GM12892 (cell line): ENCODE measurements around the gene VASH2.

Source experiments
- DNase-seq: peaks from one replicate; pipeline ENCODE4 v3.0.0; 2011; ENCODE audit not compliant: insufficient read length
- FAIRE-seq: peaks from 2 replicates; lab custom pipeline; 2011; peaks lifted over from hg19 to GRCh38; lab: Jason Lieb, UNC
- POLR2A ChIP-seq: IDR thresholded peaks from 2 replicates; pipeline ENCODE4 v1.6.1; 2011; ENCODE audit warnings: low read depth, low read length, control low read depth
- POLR2AphosphoS5 ChIP-seq: IDR thresholded peaks from 2 replicates; pipeline ENCODE4 v1.6.1; 2011; ENCODE audit warnings: low read depth, low read length, control low read depth
- TAF1 ChIP-seq: IDR thresholded peaks from 2 replicates; pipeline ENCODE4 v1.6.1; 2011; ENCODE audit warnings: low read depth, mild to moderate bottlenecking, control low read depth, low read length, borderline replicate concordance

The VASH2 gene

DNA sequence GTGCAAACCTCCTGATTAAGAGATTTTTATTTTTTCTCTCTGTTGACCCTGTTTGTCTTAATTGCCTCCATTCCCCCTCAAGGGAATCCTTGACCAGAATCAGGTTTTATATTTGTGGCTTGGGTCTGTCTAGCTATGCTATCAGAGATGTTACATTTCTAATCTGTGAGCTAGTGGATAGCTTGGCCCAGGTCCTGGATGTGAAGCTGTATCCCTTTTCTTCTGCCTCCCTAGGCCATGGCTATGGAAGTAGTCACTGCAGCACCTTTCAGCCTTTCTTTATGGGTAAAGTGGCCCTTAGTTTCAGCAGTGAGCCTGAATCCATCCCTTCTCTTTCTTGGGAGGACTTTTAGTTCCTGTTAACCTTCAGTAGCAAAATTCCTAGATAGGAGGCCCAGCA lies 82.3 kb downstream of the VASH2 start:
- TF ChIP-seq TAF1: no peak
- no peak for TF ChIP-seq POLR2A
- no peak for TF ChIP-seq POLR2AphosphoS5
- DNase-seq (no peak), FAIRE-seq (no peak)

GRCh38 chr1:213034713-213035112 lies 84.4 kb downstream of the VASH2 start:
- TF ChIP-seq POLR2AphosphoS5 (no peak), TAF1 (no peak), POLR2A (no peak)
- FAIRE-seq (no peak), DNase-seq (no peak)

DNA sequence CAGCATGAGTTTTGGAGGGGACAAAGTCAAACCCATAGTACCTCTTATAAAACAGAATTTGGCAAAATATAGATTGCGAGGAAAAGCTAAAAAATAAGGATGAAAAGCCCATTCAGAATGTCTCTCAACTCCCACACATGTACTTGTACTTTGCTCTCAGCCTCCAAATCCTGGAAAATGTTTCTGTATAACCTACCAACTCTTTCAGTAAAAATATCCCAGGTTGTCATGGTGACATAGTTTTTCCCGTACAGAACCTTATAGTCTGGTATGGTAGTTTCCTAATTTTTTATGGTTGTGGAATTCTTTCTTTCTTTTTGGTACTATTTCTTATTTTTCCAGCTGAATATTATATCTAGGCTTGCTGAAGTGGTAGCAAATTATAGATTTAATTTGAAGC lies 85.2 kb downstream of the VASH2 start:
- DNase-seq (no peak), FAIRE-seq (no peak)
- TF ChIP-seq TAF1 (no peak), POLR2AphosphoS5 (no peak), POLR2A (no peak)
